HEK293 (cell line): ENCODE results near the gene ZNF624.
A peak's percentile ranks its signal among the peaks of the same experiment; 100 is the strongest.

Source experiments
- CTCF ChIA-PET: fragments of 350-600 bp; formaldehyde crosslinking; extraction: SDS; loops from one replicate; lab custom pipeline; 2021; ENCODE audit warnings: antibody characterized with exemption; lab: Yijun Ruan, JAX
- POLR2A ChIA-PET: fragments of 300-600 bp; formaldehyde crosslinking; extraction: SDS; loops from one replicate; lab custom pipeline; 2020; ENCODE audit warnings: antibody characterized with exemption, inconsistent platforms; lab: Yijun Ruan, JAX
- H3K27ac ChIP-seq: fragments of 200-500 bp; sonication (Bioruptor generic); 2 replicates; pipeline ENCODE4 v1.5.1; 2014; ENCODE audit warnings: low read depth, low read length, control low read depth, inconsistent platforms; ENCODE audit errors: extremely low read depth
- H3K36me3 ChIP-seq, 2 experiments: fragments of 200-500 bp in 1 of 2; sonication (Bioruptor generic) in 1 of 2; 1 replicate in 1 of 2; 2 replicates in 1 of 2; pipeline ENCODE4 v1.5.1; 2014 to 2017; ENCODE audit warnings: inconsistent platforms in 2 of 2, low read length in 2 of 2; ENCODE audit not compliant: control insufficient read depth in 2 of 2, insufficient read depth in 1 of 2
- H3K4me1 ChIP-seq: fragments of 200-500 bp; sonication (Bioruptor generic); 2 replicates; pipeline ENCODE4 v1.5.1; 2014; ENCODE audit warnings: mild to moderate bottlenecking, low read length, inconsistent platforms; ENCODE audit not compliant: control insufficient read depth, insufficient read depth
- H3K4me3 ChIP-seq: 2 replicates; pipeline ENCODE4 v1.5.1; 2011; ENCODE audit warnings: low read depth, mild to moderate bottlenecking, control low read depth, low read length, moderate library complexity
- H3K9me3 ChIP-seq: fragments of 200-500 bp; sonication (Bioruptor generic); 2 replicates; pipeline ENCODE4 v1.5.1; 2014; ENCODE audit warnings: low read depth, low read length, inconsistent platforms; ENCODE audit not compliant: control insufficient read depth, insufficient read depth
- BCL6B ChIP-seq: fragments of 450-650 bp; formaldehyde crosslinking; IDR thresholded peaks from 2 replicates; pipeline ENCODE4 v1.5.1; 2017; ENCODE audit warnings: missing biosample characterization, missing genetic modification characterization
- KLF8 ChIP-seq: fragments of 450-650 bp; formaldehyde crosslinking; IDR thresholded peaks from 2 replicates; pipeline ENCODE4 v1.5.1; 2016; ENCODE audit warnings: missing biosample characterization, missing genetic modification characterization
- PRDM2 ChIP-seq: fragments of 450-650 bp; formaldehyde crosslinking; IDR thresholded peaks from 2 replicates; pipeline ENCODE4 v1.5.1; 2016; ENCODE audit warnings: missing biosample characterization, missing genetic modification characterization, borderline replicate concordance
- ZFP3 ChIP-seq: fragments of 450-650 bp; formaldehyde crosslinking; IDR thresholded peaks from 2 replicates; pipeline ENCODE4 v1.5.1; 2016; ENCODE audit warnings: low read depth, missing biosample characterization, missing genetic modification characterization
- ZNF184 ChIP-seq: fragments of 450-650 bp; IDR thresholded peaks from 2 replicates; pipeline ENCODE4 v1.5.1; 2018; ENCODE audit warnings: missing biosample characterization, mild to moderate bottlenecking, missing genetic modification characterization
- ZNF311 ChIP-seq: fragments of 450-650 bp; formaldehyde crosslinking; IDR thresholded peaks from 2 replicates; pipeline ENCODE4 v1.5.1; 2017; ENCODE audit warnings: missing biosample characterization, missing genetic modification characterization, borderline replicate concordance
- ZNF391 ChIP-seq: fragments of 450-650 bp; formaldehyde crosslinking; IDR thresholded peaks from 2 replicates; pipeline ENCODE4 v1.5.1; 2016; ENCODE audit warnings: low read depth, missing biosample characterization, missing genetic modification characterization, borderline replicate concordance
- ZNF394 ChIP-seq: fragments of 450-650 bp; formaldehyde crosslinking; IDR thresholded peaks from 2 replicates; pipeline ENCODE4 v1.5.1; 2016; ENCODE audit warnings: missing biosample characterization, missing genetic modification characterization, mild to moderate bottlenecking, moderate library complexity, borderline replicate concordance
- ZNF423 ChIP-seq: fragments of 450-650 bp; formaldehyde crosslinking; IDR thresholded peaks from 2 replicates; pipeline ENCODE4 v1.5.1; 2016; ENCODE audit warnings: missing biosample characterization, missing genetic modification characterization
- ZNF518A ChIP-seq: fragments of 450-650 bp; formaldehyde crosslinking; conservative IDR thresholded peaks from 2 replicates; pipeline ENCODE4 v1.5.1; 2016; ENCODE audit warnings: low read depth, missing biosample characterization, missing genetic modification characterization
- ZNF560 ChIP-seq: fragments of 450-650 bp; formaldehyde crosslinking; IDR thresholded peaks from 2 replicates; pipeline ENCODE4 v1.5.1; 2017; ENCODE audit warnings: missing biosample characterization, missing genetic modification characterization, borderline replicate concordance
- ZNF571 ChIP-seq: fragments of 450-650 bp; formaldehyde crosslinking; IDR thresholded peaks from 2 replicates; pipeline ENCODE4 v1.5.0; 2017; ENCODE audit warnings: missing biosample characterization, missing genetic modification characterization
- ZNF580 ChIP-seq: fragments of 450-650 bp; formaldehyde crosslinking; IDR thresholded peaks from 2 replicates; pipeline ENCODE4 v1.5.1; 2016; ENCODE audit warnings: missing biosample characterization, missing genetic modification characterization
- ZNF600 ChIP-seq: fragments of 450-650 bp; formaldehyde crosslinking; IDR thresholded peaks from 2 replicates; pipeline ENCODE4 v1.5.1; 2016; ENCODE audit warnings: missing biosample characterization, missing genetic modification characterization
- ZNF610 ChIP-seq: fragments of 450-650 bp; formaldehyde crosslinking; IDR thresholded peaks from 2 replicates; pipeline ENCODE4 v1.5.1; 2016; ENCODE audit warnings: missing biosample characterization, missing genetic modification characterization, borderline replicate concordance
- ZNF626 ChIP-seq: fragments of 450-650 bp; sonication (Bioruptor Pico); formaldehyde crosslinking; IDR thresholded peaks from 2 replicates; pipeline ENCODE4 v1.5.1; 2018; ENCODE audit warnings: missing biosample characterization, missing genetic modification characterization, inconsistent platforms

Gene ZNF624

GRCh38 chr17:16589097-16589969 is 64.3 kb downstream of the ZNF624 start (continued):
- TF ChIP-seq ZNF423 (tag by site-specific recombination), result 0 out of 2 replicates have a peak, but pooled peaks have one; percentile 23
- TF ChIP-seq BCL6B (tag by site-specific recombination), result no peak
- no peak for TF ChIP-seq ZNF626 (tag by site-specific recombination)
- TF ChIP-seq ZNF600 (tag by site-specific recombination), result peak; percentile 71
- TF ChIP-seq ZNF560 (tag by site-specific recombination), result no peak
- no peak; the same call in 1 of the 2 replicates for TF ChIP-seq ZNF391 (tag by site-specific recombination)
- TF ChIP-seq ZNF571, result no peak
- TF ChIP-seq ZNF518A (tag by site-specific recombination), result 0 out of 2 replicates have a peak, but pooled peaks have one; percentile 29
- no peak for TF ChIP-seq PRDM2 (tag by site-specific recombination)
- no peak for TF ChIP-seq ZNF610 (tag by site-specific recombination)

- POLR2A ChIA-PET, result no interaction called here
- Histone ChIP-seq H3K36me3 (no peaks in the 10 kb centered on the region), H3K9me3 (no peaks in the 10 kb centered on the region), H3K27ac (no peak overlapping the region), H3K4me1 (no peaks in the 10 kb centered on the region), H3K4me3 (no peak overlapping the region)
- CTCF ChIA-PET, result interaction anchor here (0.6 to 5.0 kb wide), 6 partner anchors 15 to 135 kb away, joined by 3 to 23 read pairs (median 5); no protein-coding TSS in a partner anchor
- TF ChIP-seq ZNF580 (tag by site-specific recombination) (no peak), ZNF394 (tag by site-specific recombination) (no peak), ZFP3 (no peak), ZNF311 (tag by site-specific recombination) (no peak), KLF8 (tag by site-specific recombination) (no peak), ZNF184 (no peak), ZNF571 (no peak)
- TF ChIP-seq, all 188 proteins: peak for 0
Measured at GRCh38 chr17:16585796-16586195, 67.9 kb downstream of the ZNF624 start.
